Measurements from ENCODE around the gene PHF14.

PHF14 gene

GRCh38 chr7:11170175-11170574, 196.5 kb downstream of the PHF14 start:
- DNase-seq (ENCODE audit: insufficient read length, low spot score): no peak
- no peak for FAIRE-seq

- no peak for DNase-seq (ENCODE audit: insufficient read length, low spot score)
- no peak for FAIRE-seq
These were observed 197.3 kb downstream of the PHF14 start for GRCh38 chr7:11170863-11171568.

- FAIRE-seq: no peak
- no peak for DNase-seq (ENCODE audit: insufficient read length, low spot score)
These were observed 198.0 kb downstream of the PHF14 start for GRCh38 chr7:11171569-11172192.

GRCh38 chr7:11172835-11173234, 199.2 kb downstream of the PHF14 start:
- no peak for DNase-seq (ENCODE audit: insufficient read length, low spot score)
- no peak for FAIRE-seq

- no peak for DNase-seq (ENCODE audit: insufficient read length, low spot score)
- FAIRE-seq: no peak
These were observed 201.7 kb downstream of the PHF14 start for GRCh38 chr7:11175371-11175770.

- DNase-seq (ENCODE audit: insufficient read length, low spot score) (no peak), FAIRE-seq (no peak)
These were observed 202.2 kb downstream of the PHF14 start for GRCh38 chr7:11175887-11176286.

- FAIRE-seq (no peak), DNase-seq (ENCODE audit: insufficient read length, low spot score) (no peak)
These were observed 203.4 kb downstream of the PHF14 start for GRCh38 chr7:11176985-11177555.

GRCh38 chr7:11177793-11178192, 204.1 kb downstream of the PHF14 start:
- no peak for DNase-seq (ENCODE audit: insufficient read length, low spot score)
- FAIRE-seq: no peak

GRCh38 chr7:11181590-11181989, 207.9 kb downstream of the PHF14 start:
- no peak for DNase-seq (ENCODE audit: insufficient read length, low spot score)
- FAIRE-seq: no peak

GRCh38 chr7:11182736-11183135, 209.1 kb downstream of the PHF14 start:
- FAIRE-seq: no peak
- DNase-seq (ENCODE audit: insufficient read length, low spot score): no peak

- no peak for DNase-seq (ENCODE audit: insufficient read length, low spot score)
- no peak for FAIRE-seq
These were observed 211.6 kb downstream of the PHF14 start for GRCh38 chr7:11185179-11185815.

- FAIRE-seq: no peak
- no peak for DNase-seq (ENCODE audit: insufficient read length, low spot score)
These were observed 215.0 kb downstream of the PHF14 start for GRCh38 chr7:11188529-11189310.

GRCh38 chr7:11191081-11191480, 217.4 kb downstream of the PHF14 start:
- no peak for DNase-seq (ENCODE audit: insufficient read length, low spot score)
- no peak for FAIRE-seq

- DNase-seq (ENCODE audit: insufficient read length, low spot score) (no peak), FAIRE-seq (no peak)
These were observed 218.0 kb downstream of the PHF14 start for GRCh38 chr7:11191574-11192220.

- DNase-seq (ENCODE audit: insufficient read length, low spot score) (no peak), FAIRE-seq (no peak)
These were observed 218.8 kb downstream of the PHF14 start for GRCh38 chr7:11192506-11192905.

GRCh38 chr7:11193131-11193867, 219.6 kb downstream of the PHF14 start:
- FAIRE-seq (no peak), DNase-seq (ENCODE audit: insufficient read length, low spot score) (no peak)

- no peak for DNase-seq (ENCODE audit: insufficient read length, low spot score)
- no peak for FAIRE-seq
These were observed 220.2 kb downstream of the PHF14 start for GRCh38 chr7:11193888-11194287.

GRCh38 chr7:11194492-11194891, 220.8 kb downstream of the PHF14 start:
- FAIRE-seq: no peak
- no peak for DNase-seq (ENCODE audit: insufficient read length, low spot score)

- DNase-seq (ENCODE audit: insufficient read length, low spot score) (no peak), FAIRE-seq (no peak)
These were observed 221.8 kb downstream of the PHF14 start for GRCh38 chr7:11195502-11195901.

- FAIRE-seq (no peak), DNase-seq (ENCODE audit: insufficient read length, low spot score) (no peak)
These were observed 222.5 kb downstream of the PHF14 start for GRCh38 chr7:11196143-11196542.

Measured in HTR-8/SVneo (cell line).